Lung (tissue), 16 donors: Measurements from ENCODE around the gene SLC38A3. TPM values are rescaled to one million over a fixed set of nuclear protein-coding genes. Genes with fewer than 3 reads are reported as not detected.
A peak's percentile ranks its signal among the peaks of the same experiment; 100 is the strongest.

Experiments
- ATAC-seq: fragments of 200-7000 bp; cut with Tn5 transposase; one replicate; pipeline ENCODE4 v1.9.1; 2020; ENCODE audit warnings: moderate number of reproducible peaks; ENCODE audit not compliant: insufficient read depth, low FRiP score
- DNase-seq, 3 donors: peaks; one replicate each; pipeline ENCODE4 v3.0.0-alpha.2; 2013 to 2017
- H3K27ac ChIP-seq, 2 donors: one replicate each; pipeline ENCODE4 v1.5.1; 2013; ENCODE audit warnings: mild to moderate bottlenecking in 2 of 2, moderate library complexity in 2 of 2, control low read depth in 1 of 2, inconsistent platforms in 1 of 2, low read depth in 1 of 2, low read length in 1 of 2
- H3K27me3 ChIP-seq, 3 donors: one replicate each; pipeline ENCODE4 v1.5.1; 2013; ENCODE audit warnings: low read length in 2 of 3; ENCODE audit not compliant: control insufficient read depth in 3 of 3, insufficient read depth in 3 of 3
- H3K36me3 ChIP-seq, 4 donors: one replicate each; pipeline ENCODE4 v1.5.1; 2013; ENCODE audit warnings: low read length in 4 of 4, mild to moderate bottlenecking in 1 of 4, moderate library complexity in 1 of 4; ENCODE audit not compliant: control insufficient read depth in 4 of 4, insufficient read depth in 4 of 4
- H3K4me1 ChIP-seq, 5 donors: one replicate each; pipeline ENCODE4 v1.5.1; 2013; ENCODE audit warnings: low read length in 5 of 5, mild to moderate bottlenecking in 2 of 5, moderate library complexity in 1 of 5; ENCODE audit not compliant: control insufficient read depth in 5 of 5, insufficient read depth in 5 of 5
- H3K4me3 ChIP-seq: one replicate; pipeline ENCODE4 v1.5.1; 2013; ENCODE audit warnings: mild to moderate bottlenecking, control low read depth, moderate library complexity
- H3K9ac ChIP-seq, 2 donors: one replicate each; pipeline ENCODE4 v1.5.1; 2013; ENCODE audit warnings: low read length in 2 of 2, control low read depth in 1 of 2; ENCODE audit not compliant: insufficient read depth in 1 of 2
- H3K9me3 ChIP-seq, 4 donors: one replicate each; pipeline ENCODE4 v1.5.1; 2013; ENCODE audit warnings: low read length in 3 of 4, mild to moderate bottlenecking in 1 of 4, moderate library complexity in 1 of 4; ENCODE audit not compliant: control insufficient read depth in 4 of 4, insufficient read depth in 3 of 4
- CTCF ChIP-seq: IDR thresholded peaks from 2 replicates; pipeline ENCODE4 v1.5.1; 2012; ENCODE audit warnings: mild to moderate bottlenecking; ENCODE audit errors: control extremely low read depth, extremely low read depth
- WGBS, 2 donors: extraction: QIAGEN DNeasy Blood & Tissue Kit; methylation state at CpG; one replicate each; pipeline ENCODE4 v1.1.7; 2013; 5-methylcytosine and 5-hydroxymethylcytosine counted together
- long read RNA-seq, 5 donors: transcript quantifications; one replicate each; lab custom pipeline, GENCODE V29; 2026
- polyA plus RNA-seq, 2 donors: library from polyadenylated mRNA; stranded (reverse); fragments of 200-250 nt; gene quantifications; one replicate each; pipeline ENCODE4 v1.2.1, GENCODE V29; 2013
- total RNA-seq, 2 donors: library from RNA; depleted of rRNA in 1 of 2; stranded (reverse); fragments of >200 nt in 1 of 2; gene quantifications; one replicate each; pipeline ENCODE4 v1.2.1, GENCODE V29; 2014 to 2021
- donor health status: control.
- donor health status: control.
- donor health status: Bipolar disorder and iron deficiency.
- donor health status: healthy.
- donor health status: DM: yes; HTN: yes; CAD: no.

The SLC38A3 gene
- 1 to 10 TPM in 1 of 2 donors, under 1 TPM in 1; 0.43 to 4.3 TPM for total RNA-seq
- polyA plus RNA-seq = under 1 TPM; 0.08 to 0.24 TPM
- long read RNA-seq, donor 1, partial matches to known transcripts = 0 of 2 reads
- long read RNA-seq, donor 1, other reads (novel, unspliced or antisense) = 0 of 2 reads
- long read RNA-seq, donor 2 = 0 reads
- long read RNA-seq, donor 3 = 0 reads
- long read RNA-seq, donor 4 = 0 reads
- long read RNA-seq, donor 5, partial matches to known transcripts = 0 of 4 reads
- long read RNA-seq, donor 5, other reads (novel, unspliced or antisense) = 0 of 4 reads

- peak within 1 kb of the TSS; percentile 24 for H3K4me3 ChIP-seq
- DNase-seq (peak; percentile 65 to 79 (median 65)), ATAC-seq (no peak)
- peaks cover 0 to 20% (median 8%) of the 10 kb centered on the region in 5 donors for H3K4me1 ChIP-seq
- H3K27me3 ChIP-seq = peaks cover 0 to 3% (median 2%) of the 10 kb centered on the region in 3 donors
- peak within 1 kb of the TSS in 1 of 2 donors; percentile 58 for H3K9ac ChIP-seq
- TF ChIP-seq CTCF = no peak
- no peaks in the 10 kb centered on the region for H3K9me3 ChIP-seq
- peak within 1 kb of the TSS in 1 of 2 donors; percentile 43 for H3K27ac ChIP-seq
- H3K36me3 ChIP-seq = no peaks in the 10 kb centered on the region
- 3 to 4% methylated on average over 28 to 41 of the region's 41 CpGs for WGBS, 2 donors
Observed at GRCh38 chr3:50204804-50205412, at the start of gene SLC38A3. TSS of gene SLC38A3 (plus strand) at chr3:50205271. CDS start at chr3:50214200, 8,929 bp downstream.

- H3K9ac ChIP-seq = peak overlapping the region in 1 of 2 donors; percentile 21
- no peaks in the 10 kb centered on the region for H3K9me3 ChIP-seq
- H3K27me3 ChIP-seq = no peaks in the 10 kb centered on the region
- H3K36me3 ChIP-seq = peaks cover 0 to 10% (median 2%) of the 10 kb centered on the region in 4 donors
- H3K27ac ChIP-seq = peak overlapping the region; percentile 75 to 76
- DNase-seq (no peak), ATAC-seq (no peak)
- 0 to 1% methylated on average over 12 to 37 of the region's 37 CpGs for WGBS, 2 donors
- TF ChIP-seq CTCF = no peak
- peaks cover 0 to 53% (median 25%) of the 10 kb centered on the region in 5 donors for H3K4me1 ChIP-seq
- peak overlapping the region; percentile 74 for H3K4me3 ChIP-seq
Observed at GRCh38 chr3:50155491-50155878, 49.6 kb upstream of the SLC38A3 start.

- DNase-seq = peak; percentile 51 to 57 (median 54)
- Histone ChIP-seq H3K27me3 (no peaks in the 10 kb centered on the region), H3K36me3 (peaks cover 0 to 10% (median 2%) of the 10 kb centered on the region in 4 donors), H3K4me1 (peaks cover 0 to 52% (median 25%) of the 10 kb centered on the region in 5 donors), H3K9ac (peak overlapping the region; percentile 21 to 34), H3K27ac (peak overlapping the region; percentile 75 to 76), H3K9me3 (no peaks in the 10 kb centered on the region), H3K4me3 (peak overlapping the region; percentile 74)
- no peak for ATAC-seq
- no peak for TF ChIP-seq CTCF
- WGBS, 2 donors = 27 to 35% methylated on average over 13 of the region's 13 CpGs
Observed at GRCh38 chr3:50155891-50156290, 49.2 kb upstream of the SLC38A3 start.
